IPS-20b (cell line): ENCODE data around the gene SYCP2L.
"Not testable (repeated sequence)": the region's sequence is repeated elsewhere in the genome, so short reads cannot be mapped to it uniquely, and the experiment has no call there.

Source experiments
- H3K27ac ChIP-seq: one replicate; pipeline ENCODE4 v1.5.1; 2013; ENCODE audit warnings: low read length
- H3K27me3 ChIP-seq: 2 replicates; pipeline ENCODE4 v1.6.1; 2013; ENCODE audit warnings: mild to moderate bottlenecking, low read length, inconsistent platforms; ENCODE audit not compliant: insufficient read depth
- H3K36me3 ChIP-seq: 2 replicates; pipeline ENCODE4 v1.6.1; 2013; ENCODE audit warnings: low read depth, mild to moderate bottlenecking, inconsistent platforms, low read length, moderate library complexity; ENCODE audit not compliant: insufficient read depth
- H3K4me1 ChIP-seq: 2 replicates; pipeline ENCODE4 v1.6.1; 2013; ENCODE audit warnings: mild to moderate bottlenecking, control low read depth, inconsistent platforms, low read length, moderate library complexity; ENCODE audit not compliant: insufficient read depth
- H3K4me3 ChIP-seq: 2 replicates; pipeline ENCODE4 v1.5.1; 2013; ENCODE audit warnings: mild to moderate bottlenecking, low read length, inconsistent platforms
- H3K9ac ChIP-seq: 2 replicates; pipeline ENCODE4 v1.6.1; 2013; ENCODE audit warnings: low read depth, mild to moderate bottlenecking, inconsistent platforms, low read length, moderate library complexity
- H3K9me3 ChIP-seq: 2 replicates; pipeline ENCODE4 v1.6.1; 2013; ENCODE audit warnings: mild to moderate bottlenecking, low read depth, low read length, inconsistent platforms; ENCODE audit not compliant: insufficient read depth

The SYCP2L gene

GRCh38 chr6:10984959-10985358 is 98.1 kb downstream of the SYCP2L start:
- not testable (repeated sequence) for H3K4me1 ChIP-seq, H3K9me3 ChIP-seq, H3K27me3 ChIP-seq

GRCh38 chr6:10989587-10989986 is 102.7 kb downstream of the SYCP2L start:
- H3K9ac ChIP-seq, result no peak overlapping the region
- H3K4me1 ChIP-seq, result no peaks in the 10 kb centered on the region
- no peak overlapping the region for H3K27ac ChIP-seq
- no peaks in the 10 kb centered on the region for H3K27me3 ChIP-seq
- H3K4me3 ChIP-seq, result no peak overlapping the region
- no peaks in the 10 kb centered on the region for H3K9me3 ChIP-seq
- no peaks in the 10 kb centered on the region for H3K36me3 ChIP-seq

More at GRCh38 chr6:10984959-10985358, 98.1 kb downstream of the SYCP2L start:
- H3K27ac ChIP-seq, H3K36me3 ChIP-seq, H3K9ac ChIP-seq, H3K4me3 ChIP-seq: not testable (repeated sequence)

GRCh38 chr6:10991115-10991514 is 104.3 kb downstream of the SYCP2L start:
- Histone ChIP-seq H3K9me3 (no peaks in the 10 kb centered on the region), H3K27me3 (no peaks in the 10 kb centered on the region), H3K4me1 (peaks cover 12% of the 10 kb centered on the region; the same call in 1 of the 2 replicates), H3K36me3 (no peaks in the 10 kb centered on the region), H3K9ac (no peak overlapping the region), H3K27ac (no peak overlapping the region), H3K4me3 (no peak overlapping the region)

- no peak overlapping the region for H3K4me3 ChIP-seq
- H3K36me3 ChIP-seq, result no peaks in the 10 kb centered on the region
Measured at GRCh38 chr6:10993896-10994295, 107.0 kb downstream of the SYCP2L start.

GRCh38 chr6:10995114-10995707 is 108.4 kb downstream of the SYCP2L start:
- Histone ChIP-seq H3K9me3 (no peaks in the 10 kb centered on the region), H3K36me3 (no peaks in the 10 kb centered on the region), H3K9ac (no peak overlapping the region), H3K4me3 (no peak overlapping the region), H3K27ac (no peak overlapping the region), H3K4me1 (peaks cover 12% of the 10 kb centered on the region; the same call in 1 of the 2 replicates), H3K27me3 (no peaks in the 10 kb centered on the region)

More at GRCh38 chr6:10993896-10994295, 107.0 kb downstream of the SYCP2L start:
- Histone ChIP-seq H3K27me3 (no peaks in the 10 kb centered on the region), H3K9ac (no peak overlapping the region), H3K4me1 (peaks cover 12% of the 10 kb centered on the region; the same call in 1 of the 2 replicates), H3K27ac (no peak overlapping the region), H3K9me3 (no peaks in the 10 kb centered on the region)

GRCh38 chr6:10999994-11000393 is 113.1 kb downstream of the SYCP2L start:
- Histone ChIP-seq H3K27ac (no peak overlapping the region), H3K9me3 (no peaks in the 10 kb centered on the region), H3K4me1 (peaks cover 9% of the 10 kb centered on the region; the same call in 1 of the 2 replicates), H3K4me3 (no peak overlapping the region), H3K27me3 (no peaks in the 10 kb centered on the region), H3K36me3 (no peaks in the 10 kb centered on the region), H3K9ac (no peak overlapping the region)

- Histone ChIP-seq H3K4me3 (no peak overlapping the region), H3K36me3 (no peaks in the 10 kb centered on the region), H3K9me3 (no peaks in the 10 kb centered on the region), H3K4me1 (no peaks in the 10 kb centered on the region), H3K27ac (no peak overlapping the region), H3K27me3 (no peaks in the 10 kb centered on the region), H3K9ac (no peak overlapping the region)
Measured at GRCh38 chr6:11002176-11002575, 115.3 kb downstream of the SYCP2L start.

- not testable (repeated sequence) for H3K4me1 ChIP-seq, H3K9me3 ChIP-seq, H3K4me3 ChIP-seq, H3K36me3 ChIP-seq, H3K27me3 ChIP-seq, H3K9ac ChIP-seq, H3K27ac ChIP-seq
Measured at GRCh38 chr6:11003297-11003696, 116.4 kb downstream of the SYCP2L start.

- Histone ChIP-seq H3K36me3 (no peaks in the 10 kb centered on the region), H3K9me3 (no peaks in the 10 kb centered on the region), H3K9ac (no peak overlapping the region), H3K27me3 (no peaks in the 10 kb centered on the region), H3K4me1 (peaks cover 7% of the 10 kb centered on the region; the same call in 1 of the 2 replicates), H3K4me3 (no peak overlapping the region), H3K27ac (no peak overlapping the region)
Measured at GRCh38 chr6:11006061-11006460, 119.2 kb downstream of the SYCP2L start.

- Histone ChIP-seq H3K27me3 (no peaks in the 10 kb centered on the region), H3K9me3 (no peaks in the 10 kb centered on the region), H3K9ac (no peak overlapping the region), H3K36me3 (no peaks in the 10 kb centered on the region), H3K27ac (no peak overlapping the region), H3K4me3 (no peak overlapping the region), H3K4me1 (peaks cover 14% of the 10 kb centered on the region)
Measured at GRCh38 chr6:11007715-11008608, 121.1 kb downstream of the SYCP2L start.

GRCh38 chr6:11008821-11009220 is 122.0 kb downstream of the SYCP2L start:
- Histone ChIP-seq H3K27me3 (no peaks in the 10 kb centered on the region), H3K4me3 (no peak overlapping the region), H3K36me3 (no peaks in the 10 kb centered on the region), H3K9ac (no peak overlapping the region), H3K9me3 (no peaks in the 10 kb centered on the region), H3K27ac (no peak overlapping the region), H3K4me1 (peaks cover 14% of the 10 kb centered on the region)

GRCh38 chr6:11009353-11009752 is 122.5 kb downstream of the SYCP2L start:
- Histone ChIP-seq H3K27me3 (no peaks in the 10 kb centered on the region), H3K9me3 (no peaks in the 10 kb centered on the region), H3K27ac (no peak overlapping the region), H3K9ac (no peak overlapping the region), H3K36me3 (no peaks in the 10 kb centered on the region), H3K4me1 (peaks cover 14% of the 10 kb centered on the region), H3K4me3 (no peak overlapping the region)
